ENCODE measurements around the gene JAM3. TPM values are rescaled to one million over a fixed set of nuclear protein-coding genes. Genes with fewer than 3 reads are reported as not detected.

Gene JAM3
- 10 to 100 TPM; 18.3 to 21.2 TPM for total RNA-seq

- H3K36me3 Mint-ChIP-seq: no peaks in the 10 kb centered on the region
- no peaks in the 10 kb centered on the region for H3K9me3 Mint-ChIP-seq
- H3K27me3 Mint-ChIP-seq: peaks cover 19% of the 10 kb centered on the region
- H3K27ac Mint-ChIP-seq: peak within 1 kb of the TSS; percentile 82
- DNase-seq: peak; percentile 99
- H3K4me1 Mint-ChIP-seq: peaks cover 14% of the 10 kb centered on the region
- H3K4me3 Mint-ChIP-seq: peak within 1 kb of the TSS; percentile 94
These were observed at the start of gene JAM3 for GRCh38 chr11:134068829-134069425. TSS of gene JAM3 (plus strand) at chr11:134069072. CDS start at chr11:134069084, 12 bp downstream.

GRCh38 chr11:134019500-134019899 is 49.4 kb upstream of the JAM3 start:
- Mint-ChIP-seq H3K27ac (no peak overlapping the region), H3K4me3 (no peak overlapping the region), H3K36me3 (no peaks in the 10 kb centered on the region), H3K4me1 (peaks cover 11% of the 10 kb centered on the region), H3K9me3 (no peaks in the 10 kb centered on the region), H3K27me3 (no peaks in the 10 kb centered on the region)
- no peak for DNase-seq

- Mint-ChIP-seq H3K27ac (no peak overlapping the region), H3K9me3 (no peaks in the 10 kb centered on the region), H3K4me1 (peaks cover 11% of the 10 kb centered on the region), H3K27me3 (no peaks in the 10 kb centered on the region), H3K4me3 (no peak overlapping the region), H3K36me3 (no peaks in the 10 kb centered on the region)
- no peak for DNase-seq
These were observed 48.3 kb upstream of the JAM3 start for GRCh38 chr11:134020598-134020997.

DNA sequence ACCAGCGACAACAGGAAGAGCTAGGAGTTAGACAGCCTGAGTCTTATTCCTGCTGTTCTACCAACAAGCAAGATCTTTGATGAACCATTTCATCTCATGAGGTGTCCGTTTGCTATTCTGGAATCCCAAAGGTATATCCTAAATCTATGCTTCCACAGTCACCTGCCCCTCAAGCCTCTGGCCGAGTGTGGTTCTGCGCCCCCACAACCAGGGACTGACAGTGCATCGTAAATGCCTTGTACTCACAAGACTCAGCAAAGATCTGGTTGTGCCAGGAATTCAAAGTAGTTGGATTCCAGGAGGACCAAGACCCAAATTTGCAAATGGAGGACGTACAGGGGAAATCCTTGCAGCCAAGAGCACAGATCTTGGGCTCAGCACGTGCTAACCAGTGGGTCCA is 47.5 kb upstream of the JAM3 start:
- Mint-ChIP-seq H3K4me3 (no peak overlapping the region), H3K36me3 (no peaks in the 10 kb centered on the region), H3K27me3 (no peaks in the 10 kb centered on the region), H3K27ac (no peak overlapping the region), H3K9me3 (no peaks in the 10 kb centered on the region), H3K4me1 (peaks cover 19% of the 10 kb centered on the region)
- no peak for DNase-seq

DNA sequence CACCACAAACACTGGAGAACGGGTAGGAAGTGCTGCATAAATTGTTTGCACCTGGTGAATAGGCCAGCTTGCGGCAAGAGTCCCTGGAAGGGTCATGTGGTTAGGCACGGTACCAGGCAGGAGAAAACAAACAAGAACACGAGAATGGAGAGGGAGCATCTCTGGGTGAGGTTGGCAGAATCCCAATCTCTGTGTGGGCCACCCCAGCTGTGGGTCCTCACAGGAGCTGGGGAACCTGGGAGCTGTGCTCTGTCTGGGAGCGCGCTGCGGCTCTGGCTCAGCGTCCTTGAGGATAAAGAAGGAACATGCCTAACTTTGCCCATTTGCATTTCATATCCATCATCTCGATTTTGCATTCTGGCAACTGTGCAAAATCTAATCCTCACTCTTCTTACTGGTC is 46.1 kb upstream of the JAM3 start:
- H3K27me3 Mint-ChIP-seq: no peaks in the 10 kb centered on the region
- H3K36me3 Mint-ChIP-seq: no peaks in the 10 kb centered on the region
- H3K4me1 Mint-ChIP-seq: peaks cover 28% of the 10 kb centered on the region
- no peak for DNase-seq
- no peak overlapping the region for H3K27ac Mint-ChIP-seq
- no peak overlapping the region for H3K4me3 Mint-ChIP-seq
- H3K9me3 Mint-ChIP-seq: no peaks in the 10 kb centered on the region

- no peaks in the 10 kb centered on the region for H3K27me3 Mint-ChIP-seq
- H3K4me3 Mint-ChIP-seq: no peak overlapping the region
- H3K27ac Mint-ChIP-seq: no peak overlapping the region
These were observed 44.3 kb upstream of the JAM3 start for GRCh38 chr11:134024420-134025081.

GRCh38 chr11:134025082-134025429 is 43.8 kb upstream of the JAM3 start:
- Mint-ChIP-seq H3K27ac (no peak overlapping the region), H3K9me3 (no peaks in the 10 kb centered on the region), H3K4me1 (peaks cover 39% of the 10 kb centered on the region), H3K4me3 (no peak overlapping the region), H3K36me3 (no peaks in the 10 kb centered on the region), H3K27me3 (no peaks in the 10 kb centered on the region)
- no peak for DNase-seq

More at GRCh38 chr11:134024420-134025081, 44.3 kb upstream of the JAM3 start:
- DNase-seq: no peak
- Mint-ChIP-seq H3K4me1 (peaks cover 39% of the 10 kb centered on the region), H3K9me3 (no peaks in the 10 kb centered on the region), H3K36me3 (no peaks in the 10 kb centered on the region)

- no peak overlapping the region for H3K27ac Mint-ChIP-seq
- H3K9me3 Mint-ChIP-seq: no peaks in the 10 kb centered on the region
These were observed 42.1 kb upstream of the JAM3 start for GRCh38 chr11:134026655-134027343.

DNA sequence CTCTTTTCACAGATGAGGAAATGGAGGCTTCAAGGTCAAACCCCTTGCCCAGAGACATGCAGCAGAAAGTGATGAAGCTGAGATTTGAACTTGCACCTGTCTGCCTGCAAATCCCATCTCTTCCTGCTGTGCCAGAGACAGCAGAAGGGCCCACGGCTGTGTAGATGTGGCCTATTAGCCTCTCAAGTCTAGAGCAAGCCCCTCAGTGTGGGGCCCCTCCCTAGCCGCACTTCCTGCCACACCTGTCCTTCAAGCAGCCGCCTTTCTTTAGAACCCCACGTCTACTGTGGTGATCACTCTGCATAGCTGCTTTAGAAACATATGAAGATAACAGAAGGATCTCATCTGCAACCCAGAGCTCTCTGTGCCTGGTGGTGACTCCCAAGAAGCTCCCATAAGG is 41.2 kb upstream of the JAM3 start:
- Mint-ChIP-seq H3K9me3 (no peaks in the 10 kb centered on the region), H3K4me1 (peaks cover 33% of the 10 kb centered on the region), H3K27ac (peak overlapping the region; percentile 58), H3K36me3 (no peaks in the 10 kb centered on the region), H3K27me3 (no peaks in the 10 kb centered on the region), H3K4me3 (no peak overlapping the region)
- DNase-seq: no peak

More at GRCh38 chr11:134026655-134027343, 42.1 kb upstream of the JAM3 start:
- Mint-ChIP-seq H3K27me3 (no peaks in the 10 kb centered on the region), H3K36me3 (no peaks in the 10 kb centered on the region), H3K4me3 (no peak overlapping the region), H3K4me1 (peaks cover 30% of the 10 kb centered on the region)
- DNase-seq: no peak

- Mint-ChIP-seq H3K4me1 (peaks cover 39% of the 10 kb centered on the region), H3K27ac (no peak overlapping the region)
These were observed 40.4 kb upstream of the JAM3 start for GRCh38 chr11:134028368-134028920.

DNA sequence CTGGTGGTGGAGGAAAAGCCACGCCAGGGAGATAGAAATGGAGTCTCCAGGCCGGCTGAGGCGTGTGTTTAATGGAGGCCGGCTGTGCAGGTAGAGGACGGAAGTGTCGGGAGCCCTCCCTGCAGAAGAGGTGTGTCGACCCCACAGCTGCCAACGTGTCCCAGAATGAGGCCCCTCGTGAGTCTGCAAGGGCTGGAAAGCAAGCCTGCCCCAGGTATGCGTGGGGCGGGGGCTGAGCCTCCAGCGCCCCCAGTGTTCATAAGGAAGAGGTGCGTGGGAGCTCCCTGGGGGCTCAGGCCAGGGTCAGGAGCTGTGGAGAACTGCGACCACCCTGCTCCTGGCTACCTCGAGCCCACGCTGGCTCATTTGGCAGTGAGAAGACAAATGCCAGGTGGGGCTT is 38.0 kb upstream of the JAM3 start:
- Mint-ChIP-seq H3K4me3 (no peak overlapping the region), H3K27me3 (no peaks in the 10 kb centered on the region), H3K9me3 (no peaks in the 10 kb centered on the region), H3K36me3 (peaks cover 3% of the 10 kb centered on the region), H3K27ac (no peak overlapping the region), H3K4me1 (peaks cover 59% of the 10 kb centered on the region)
- DNase-seq: no peak

More at GRCh38 chr11:134028368-134028920, 40.4 kb upstream of the JAM3 start:
- DNase-seq: no peak
- Mint-ChIP-seq H3K9me3 (no peaks in the 10 kb centered on the region), H3K4me3 (no peak overlapping the region), H3K27me3 (no peaks in the 10 kb centered on the region), H3K36me3 (no peaks in the 10 kb centered on the region)

DNA sequence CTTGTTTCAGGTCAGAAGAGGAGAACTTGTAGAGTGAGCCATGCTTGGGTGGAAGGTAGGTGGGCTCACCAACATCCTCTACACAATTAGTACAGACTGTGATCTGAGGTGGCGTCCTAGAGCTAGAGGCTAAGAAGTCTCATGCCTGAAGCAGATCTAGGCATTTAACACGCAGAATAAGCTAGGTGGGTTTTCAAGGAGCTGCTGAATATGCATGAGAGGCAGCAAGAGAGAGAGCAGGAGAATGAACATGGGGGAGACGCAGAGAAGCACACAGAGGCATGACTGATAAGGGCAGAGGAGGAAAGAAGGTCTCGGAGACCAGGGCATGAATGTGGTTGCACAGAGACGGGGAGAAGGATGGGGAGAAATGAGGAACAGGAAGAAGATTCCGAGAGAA is 36.8 kb upstream of the JAM3 start:
- Mint-ChIP-seq H3K27ac (peak overlapping the region; percentile 6), H3K4me1 (peaks cover 60% of the 10 kb centered on the region), H3K36me3 (peaks cover 3% of the 10 kb centered on the region), H3K27me3 (no peaks in the 10 kb centered on the region), H3K4me3 (no peak overlapping the region), H3K9me3 (no peaks in the 10 kb centered on the region)
- DNase-seq: no peak

DNA sequence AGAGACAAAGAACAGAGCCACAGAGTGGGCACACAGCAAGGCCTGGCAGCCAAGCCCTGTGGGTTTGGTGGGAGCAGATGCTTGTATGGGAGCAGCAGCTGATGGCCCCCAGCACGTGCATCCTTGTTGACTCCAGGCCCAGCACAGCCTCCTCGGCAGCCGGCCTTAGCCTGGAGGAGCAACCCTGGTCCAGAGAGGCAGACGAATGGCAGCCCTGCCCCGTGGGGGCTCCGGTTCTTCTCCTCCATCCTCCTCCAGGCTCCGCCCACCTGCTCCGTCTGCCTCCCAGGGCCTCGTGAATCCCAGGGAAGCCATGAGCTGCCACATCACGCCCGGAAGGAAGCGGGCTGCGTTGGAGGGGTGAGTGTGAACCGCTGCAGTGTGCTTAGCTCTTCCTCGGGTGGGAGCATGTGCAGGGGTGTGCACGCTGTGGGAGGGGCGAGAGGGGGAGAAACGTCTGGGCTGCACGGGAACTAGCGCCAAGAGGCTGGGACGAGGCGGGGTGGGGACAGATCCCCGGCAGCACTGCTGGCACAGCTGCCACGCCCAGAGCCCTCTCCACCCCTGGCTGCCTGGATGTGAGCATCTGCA is 36.3 kb upstream of the JAM3 start:
- H3K4me1 Mint-ChIP-seq: peaks cover 59% of the 10 kb centered on the region
- no peaks in the 10 kb centered on the region for H3K9me3 Mint-ChIP-seq
- no peak overlapping the region for H3K4me3 Mint-ChIP-seq
- H3K27me3 Mint-ChIP-seq: no peaks in the 10 kb centered on the region
- no peak overlapping the region for H3K27ac Mint-ChIP-seq
- peak; percentile 17 for DNase-seq
- H3K36me3 Mint-ChIP-seq: peaks cover 3% of the 10 kb centered on the region

- no peak for DNase-seq
- Mint-ChIP-seq H3K4me3 (peak overlapping the region; percentile 38), H3K36me3 (peaks cover 3% of the 10 kb centered on the region), H3K9me3 (no peaks in the 10 kb centered on the region), H3K27ac (peak overlapping the region; percentile 52), H3K4me1 (peaks cover 56% of the 10 kb centered on the region), H3K27me3 (no peaks in the 10 kb centered on the region)
These were observed 35.6 kb upstream of the JAM3 start for GRCh38 chr11:134033276-134033675.
